GM12865 (cell line): ENCODE results near the gene ZDHHC7.
A peak's percentile ranks its signal among the peaks of the same experiment; 100 is the strongest.

ENCODE experiments used
- DNase-seq: peaks from one replicate; pipeline ENCODE4 v3.0.0; 2010; ENCODE audit warnings: low read depth
- H3K4me3 ChIP-seq: 2 replicates; pipeline ENCODE4 v1.5.1; 2011; ENCODE audit warnings: mild to moderate bottlenecking, low read depth, low read length, control low read depth
- TF ChIP-seq, protein P1 (sequence below): IDR thresholded peaks from 2 replicates; pipeline ENCODE4 v1.5.1; 2011; ENCODE audit warnings: low read length, control low read depth, low read depth, inconsistent platforms; ENCODE audit not compliant: insufficient read depth; ENCODE audit errors: missing control alignments

ZDHHC7 gene

DNA sequence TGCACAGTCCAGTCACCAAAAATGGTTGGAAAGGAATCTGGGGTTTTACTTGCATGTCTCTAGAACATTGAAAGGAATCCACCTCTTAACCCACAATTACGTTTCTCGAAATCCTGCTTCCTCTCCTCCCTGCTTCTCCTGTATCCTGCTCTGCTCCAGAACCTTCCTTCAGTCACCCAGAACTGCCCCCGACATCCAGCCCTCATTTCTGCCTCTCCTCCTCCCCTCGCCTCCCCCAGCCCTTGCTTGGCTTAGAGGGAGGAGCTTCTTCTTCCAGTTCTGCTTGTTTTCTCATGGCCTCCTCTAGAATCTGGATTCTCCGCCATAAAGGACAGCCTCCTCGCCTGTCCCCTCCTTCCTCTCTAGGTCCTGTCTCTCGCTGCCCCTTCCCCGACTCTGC, 48.3 kb downstream of the ZDHHC7 start:
- DNase-seq, result no peak
- H3K4me3 ChIP-seq, result no peak overlapping the region
- TF ChIP-seq, protein P1, sequence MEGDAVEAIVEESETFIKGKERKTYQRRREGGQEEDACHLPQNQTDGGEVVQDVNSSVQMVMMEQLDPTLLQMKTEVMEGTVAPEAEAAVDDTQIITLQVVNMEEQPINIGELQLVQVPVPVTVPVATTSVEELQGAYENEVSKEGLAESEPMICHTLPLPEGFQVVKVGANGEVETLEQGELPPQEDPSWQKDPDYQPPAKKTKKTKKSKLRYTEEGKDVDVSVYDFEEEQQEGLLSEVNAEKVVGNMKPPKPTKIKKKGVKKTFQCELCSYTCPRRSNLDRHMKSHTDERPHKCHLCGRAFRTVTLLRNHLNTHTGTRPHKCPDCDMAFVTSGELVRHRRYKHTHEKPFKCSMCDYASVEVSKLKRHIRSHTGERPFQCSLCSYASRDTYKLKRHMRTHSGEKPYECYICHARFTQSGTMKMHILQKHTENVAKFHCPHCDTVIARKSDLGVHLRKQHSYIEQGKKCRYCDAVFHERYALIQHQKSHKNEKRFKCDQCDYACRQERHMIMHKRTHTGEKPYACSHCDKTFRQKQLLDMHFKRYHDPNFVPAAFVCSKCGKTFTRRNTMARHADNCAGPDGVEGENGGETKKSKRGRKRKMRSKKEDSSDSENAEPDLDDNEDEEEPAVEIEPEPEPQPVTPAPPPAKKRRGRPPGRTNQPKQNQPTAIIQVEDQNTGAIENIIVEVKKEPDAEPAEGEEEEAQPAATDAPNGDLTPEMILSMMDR, result no peak

DNA sequence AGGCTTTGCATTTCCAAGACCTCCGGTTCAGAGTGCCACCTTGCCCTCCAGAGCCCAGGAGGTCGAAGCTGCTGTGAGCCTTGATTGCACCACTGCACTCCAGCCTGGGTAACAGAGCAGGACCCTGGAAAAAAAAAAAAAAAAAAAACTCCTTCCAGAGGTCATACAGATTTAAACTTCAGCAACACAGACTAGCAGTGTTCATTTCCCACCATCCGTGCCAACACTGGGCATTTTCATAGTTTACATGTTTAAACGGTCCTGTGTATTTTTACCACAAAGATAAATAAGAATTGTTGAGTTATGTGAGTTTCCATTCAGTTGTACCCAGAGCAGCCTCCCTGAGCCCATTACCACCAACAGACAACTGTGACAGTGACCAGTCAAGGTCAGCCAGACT, 50.4 kb downstream of the ZDHHC7 start:
- no peak overlapping the region for H3K4me3 ChIP-seq
- TF ChIP-seq, protein P1, result no peak
- DNase-seq, result no peak

GRCh38 chr16:84959784-84960417, 51.4 kb downstream of the ZDHHC7 start:
- TF ChIP-seq, protein P1, result no peak
- no peak overlapping the region for H3K4me3 ChIP-seq
- DNase-seq, result no peak

DNA sequence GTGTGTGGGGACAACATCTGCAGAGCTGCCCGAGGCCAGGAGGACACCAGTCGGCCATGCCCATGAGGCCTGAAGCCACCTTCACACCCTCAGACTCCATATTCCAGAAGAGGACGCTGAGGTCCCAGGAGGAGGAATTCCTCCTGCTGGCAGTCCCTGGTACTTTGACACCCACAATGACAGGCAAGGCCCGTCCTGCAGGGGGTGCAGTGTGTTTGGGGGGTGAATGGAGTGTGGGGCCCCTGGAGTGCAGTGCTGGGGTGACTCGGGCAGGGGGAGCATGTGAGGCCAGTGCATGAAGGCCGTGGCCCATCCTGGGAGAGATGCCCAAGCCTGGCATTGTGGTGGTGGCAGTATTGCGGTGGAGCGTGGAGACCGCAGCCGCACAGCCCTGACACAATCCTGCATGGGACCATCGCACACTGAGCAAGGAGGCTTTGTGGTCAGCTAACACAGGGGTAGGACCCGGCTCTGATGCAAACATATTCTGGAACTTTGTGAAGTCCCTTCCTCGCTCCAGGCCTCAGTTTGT, 52.2 kb downstream of the ZDHHC7 start:
- H3K4me3 ChIP-seq, result no peak overlapping the region
- DNase-seq, result no peak
- TF ChIP-seq, protein P1, result peak; percentile 33

DNA sequence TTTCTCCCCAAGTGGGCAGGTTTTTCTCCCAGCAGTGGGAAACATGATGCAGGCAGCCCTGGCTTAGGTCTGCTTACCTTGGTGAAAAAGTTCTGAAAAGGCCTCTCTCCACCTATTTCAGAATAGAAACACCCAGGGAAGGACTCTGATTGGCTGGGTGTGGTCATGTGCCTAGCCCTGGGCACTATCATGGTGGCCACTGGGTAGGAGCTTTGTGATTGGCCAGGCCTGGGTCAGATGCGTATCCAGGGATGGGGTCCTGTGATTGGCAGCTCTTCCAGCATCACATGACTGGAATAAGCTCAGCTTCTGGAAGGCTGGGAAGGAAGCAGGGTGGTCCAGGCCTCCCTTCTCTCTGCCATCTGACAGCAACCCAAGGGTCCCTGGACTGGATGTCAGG, 53.5 kb downstream of the ZDHHC7 start:
- H3K4me3 ChIP-seq, result no peak overlapping the region
- DNase-seq, result no peak
- TF ChIP-seq, protein P1, result no peak

DNA sequence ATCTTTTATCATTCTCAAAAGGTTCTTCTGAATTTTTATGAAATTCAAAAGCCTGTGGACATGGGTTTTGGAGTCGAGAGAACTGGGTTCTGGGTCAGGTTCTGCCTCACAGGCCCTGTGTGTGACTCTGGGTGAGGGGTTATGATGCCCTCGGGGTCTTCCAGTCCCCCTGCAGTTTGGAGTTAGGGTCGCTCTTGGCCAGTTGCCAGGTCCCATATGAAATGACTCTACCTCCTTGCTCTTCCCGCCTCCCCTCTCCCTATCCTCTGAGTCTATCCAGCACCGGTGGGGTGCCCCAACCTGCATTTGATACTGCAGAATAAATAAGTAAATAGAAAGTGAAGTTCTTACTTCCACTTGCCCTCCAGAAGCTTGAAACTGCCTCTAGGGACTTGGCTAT, 54.1 kb downstream of the ZDHHC7 start:
- no peak for DNase-seq
- no peak overlapping the region for H3K4me3 ChIP-seq
- TF ChIP-seq, protein P1, result no peak

GRCh38 chr16:84955427-84955826, 55.9 kb downstream of the ZDHHC7 start:
- TF ChIP-seq, protein P1, result no peak
- DNase-seq, result no peak
- H3K4me3 ChIP-seq, result no peak overlapping the region
